ENCODE data around the gene PPBP. TPM values are rescaled to one million over a fixed set of nuclear protein-coding genes. Genes with fewer than 3 reads are reported as not detected.
"Not testable (repeated sequence)": the region's sequence is repeated elsewhere in the genome, so short reads cannot be mapped to it uniquely, and the experiment has no call there.

Gene PPBP
- total RNA-seq, 3 donors from 2014 or later (not counting 1 experiment from before 2014, with no cell fraction given), result 16.8 to 171 (median 56.9) TPM

GRCh38 chr4:73989031-73989430 lies 1.0 kb upstream of the PPBP start:
- no peak for ATAC-seq
- H3K27me3 ChIP-seq (ENCODE audit: control insufficient read depth, insufficient read depth, low read length), result no peaks in the 10 kb centered on the region
- Mint-ChIP-seq H3K36me3 (no peaks in the 10 kb centered on the region), H3K27ac (no peak overlapping the region), H3K9me3 (peaks cover 2 to 4% of the 10 kb centered on the region in 2 donors), H3K4me3 (no peak overlapping the region), H3K4me1 (no peaks in the 10 kb centered on the region), H3K27me3 (ENCODE audit: low read depth in 2 of 2) (no peaks in the 10 kb centered on the region)
- no peaks in the 10 kb centered on the region for H3K9me3 ChIP-seq (ENCODE audit: control insufficient read depth, insufficient read depth, low read length)
- H3K4me1 ChIP-seq (ENCODE audit: control insufficient read depth, insufficient read depth, low read length), result no peaks in the 10 kb centered on the region
- H3K27ac ChIP-seq (ENCODE audit: low read length), result no peak overlapping the region
- 79% methylated on average over 2 of the region's 3 CpGs for WGBS (ENCODE audit: insufficient coverage)
- no peak for DNase-seq
- no peaks in the 10 kb centered on the region for H3K36me3 ChIP-seq (ENCODE audit: control insufficient read depth, insufficient read depth, low read length)
- no peak overlapping the region for H3K4me3 ChIP-seq (ENCODE audit: low read length)
- no peak for TF ChIP-seq CTCF (IDR thresholded peaks at IDR 0.05)
- intact Hi-C loops (cut with micrococcal nuclease), result no loop called here

GRCh38 chr4:73985528-73985852 lies 2.5 kb downstream of the PPBP start:
- Histone ChIP-seq H3K4me1 (ENCODE audit: control insufficient read depth, insufficient read depth, low read length) (no peaks in the 10 kb centered on the region), H3K4me3 (ENCODE audit: low read length) (no peak overlapping the region), H3K9me3 (ENCODE audit: control insufficient read depth, insufficient read depth, low read length) (no peaks in the 10 kb centered on the region), H3K27me3 (ENCODE audit: control insufficient read depth, insufficient read depth, low read length) (no peaks in the 10 kb centered on the region), H3K36me3 (ENCODE audit: control insufficient read depth, insufficient read depth, low read length) (no peaks in the 10 kb centered on the region), H3K27ac (ENCODE audit: low read length) (no peak overlapping the region)
- Mint-ChIP-seq H3K9me3 (peaks cover 2% of the 10 kb centered on the region in 2 donors), H3K4me1 (no peaks in the 10 kb centered on the region), H3K27ac (no peak overlapping the region), H3K27me3 (ENCODE audit: low read depth in 2 of 2) (peaks cover 0 to 3% of the 10 kb centered on the region in 2 donors), H3K4me3 (no peak overlapping the region), H3K36me3 (no peaks in the 10 kb centered on the region)
- no peak for TF ChIP-seq CTCF (IDR thresholded peaks at IDR 0.05)
- intact Hi-C loops (cut with micrococcal nuclease), result no loop called here
- ATAC-seq, result no peak
- 50% methylated on average over 1 of the region's 1 CpG for WGBS (ENCODE audit: insufficient coverage)
- no peak for DNase-seq

- H3K27ac Mint-ChIP-seq, result no peak overlapping the region
- H3K9me3 Mint-ChIP-seq, result peaks cover 2 to 3% of the 10 kb centered on the region in 2 donors
- no peaks in the 10 kb centered on the region for H3K36me3 ChIP-seq (ENCODE audit: control insufficient read depth, insufficient read depth, low read length)
- H3K36me3 Mint-ChIP-seq, result no peaks in the 10 kb centered on the region
- no peak overlapping the region for H3K27ac ChIP-seq (ENCODE audit: low read length)
- no peaks in the 10 kb centered on the region for H3K9me3 ChIP-seq (ENCODE audit: control insufficient read depth, insufficient read depth, low read length)
- TF ChIP-seq CTCF (IDR thresholded peaks at IDR 0.05), result no peak
- H3K27me3 ChIP-seq (ENCODE audit: control insufficient read depth, insufficient read depth, low read length), result no peaks in the 10 kb centered on the region
- intact Hi-C loops (cut with micrococcal nuclease), result no loop called here
- H3K4me3 ChIP-seq (ENCODE audit: low read length), result no peak overlapping the region
- H3K4me3 Mint-ChIP-seq, result no peak overlapping the region
- H3K4me1 ChIP-seq (ENCODE audit: control insufficient read depth, insufficient read depth, low read length), result no peaks in the 10 kb centered on the region
- H3K27me3 Mint-ChIP-seq (ENCODE audit: low read depth in 2 of 2), result peaks cover 0 to 6% of the 10 kb centered on the region in 2 donors
- no peaks in the 10 kb centered on the region for H3K4me1 Mint-ChIP-seq
- WGBS (ENCODE audit: insufficient coverage), result 84% methylated on average over 3 of the region's 4 CpGs
- ATAC-seq (no peak), DNase-seq (no peak)
These were observed 3.1 kb downstream of the PPBP start for GRCh38 chr4:73984736-73985527.

- H3K4me3 Mint-ChIP-seq; H3K4me3 ChIP-seq (ENCODE audit: low read length); H3K27me3 Mint-ChIP-seq (ENCODE audit: low read depth in 2 of 2); H3K9me3 Mint-ChIP-seq; H3K36me3 ChIP-seq (ENCODE audit: control insufficient read depth, insufficient read depth, low read length); intact Hi-C loops (cut with micrococcal nuclease); ATAC-seq; H3K27ac Mint-ChIP-seq; H3K4me1 Mint-ChIP-seq; H3K27ac ChIP-seq (ENCODE audit: low read length); H3K36me3 Mint-ChIP-seq; H3K27me3 ChIP-seq (ENCODE audit: control insufficient read depth, insufficient read depth, low read length); H3K9me3 ChIP-seq (ENCODE audit: control insufficient read depth, insufficient read depth, low read length); H3K4me1 ChIP-seq (ENCODE audit: control insufficient read depth, insufficient read depth, low read length); DNase-seq: not testable (repeated sequence)
- WGBS (ENCODE audit: insufficient coverage), result 91% methylated on average over 6 of the region's 7 CpGs
These were observed 6.8 kb downstream of the PPBP start for GRCh38 chr4:73981175-73981574.
